Measurements from ENCODE around the gene ABHD14A.

The ABHD14A gene

GRCh38 chr3:51966486-51966885 is 8.4 kb upstream of the ABHD14A start:
- Histone ChIP-seq H3K79me2 (ENCODE audit: insufficient read depth, low read length) (no peaks in the 10 kb centered on the region), H2AFZ (ENCODE audit: low read depth, low read length) (peak overlapping the region; percentile 67), H3K4me3 (ENCODE audit: low read depth in 1 of 2, low read length in 2 of 2) (peak overlapping the region; percentile 28 to 72; a peak in 3 of 4 replicates), H3K27ac (ENCODE audit: low read length) (no peak overlapping the region; the same call in 1 of the 2 replicates), H3K9me3 (ENCODE audit: insufficient read depth, low read length, severe bottlenecking) (no peaks in the 10 kb centered on the region), H3K4me2 (ENCODE audit: insufficient read depth, low read length) (peak overlapping the region; percentile 95), H3K9ac (ENCODE audit: low read depth, low read length) (peak overlapping the region; percentile 64), H3K4me1 (ENCODE audit: insufficient read depth, low read length) (peaks cover 25% of the 10 kb centered on the region), H3K36me3 (ENCODE audit: insufficient read depth, low read length) (peaks cover 9% of the 10 kb centered on the region), H4K20me1 (ENCODE audit: insufficient read depth, low read length) (peaks cover 3% of the 10 kb centered on the region; the same call in 1 of the 2 replicates), H3K27me3 (ENCODE audit: insufficient read depth, low read length, poor library complexity) (no peaks in the 10 kb centered on the region)
- TF ChIP-seq EZH2 (IDR thresholded peaks at IDR 0.05; ENCODE audit: borderline replicate concordance, low read depth, low read length, severe bottlenecking) = no peak
- TF ChIP-seq CTCF (IDR thresholded peaks at IDR 0.05; ENCODE audit: borderline replicate concordance, extremely low read depth, low read length, poor library complexity, severe bottlenecking) = no peak
- ATAC-seq (ENCODE audit: insufficient read depth, low read depth) = no peak
- DNase-seq = no peak

DNA sequence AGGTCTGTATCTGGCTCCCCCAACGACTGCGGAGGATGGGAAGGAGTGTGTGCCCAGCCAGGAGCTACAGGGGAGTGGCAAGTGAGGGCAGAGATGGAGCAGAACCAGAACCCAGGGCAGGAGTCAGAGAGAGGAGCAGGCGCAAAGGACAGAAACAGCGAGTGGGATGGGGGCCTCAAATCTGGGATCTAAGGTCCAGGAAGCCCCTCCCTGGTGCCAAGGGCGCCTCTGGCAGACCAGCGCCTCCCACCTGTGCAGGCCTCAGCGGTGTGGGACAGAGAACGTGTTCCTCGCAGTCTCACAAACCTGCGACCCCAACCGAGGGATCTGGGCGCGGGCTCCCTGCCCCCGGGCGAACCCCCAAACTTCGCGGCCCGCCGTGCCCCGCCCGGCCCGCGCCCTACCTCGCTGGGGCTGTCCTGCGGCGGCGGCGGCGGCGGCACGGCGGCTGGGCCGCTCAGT is 7.9 kb upstream of the ABHD14A start:
- Histone ChIP-seq H3K4me3 (ENCODE audit: low read depth in 1 of 2, low read length in 2 of 2) (peak overlapping the region; percentile 28 to 72; a peak in 3 of 4 replicates), H3K27me3 (ENCODE audit: insufficient read depth, low read length, poor library complexity) (no peaks in the 10 kb centered on the region), H3K27ac (ENCODE audit: low read length) (peak overlapping the region; percentile 53; the same call in 1 of the 2 replicates), H3K4me2 (ENCODE audit: insufficient read depth, low read length) (peak overlapping the region; percentile 95), H3K4me1 (ENCODE audit: insufficient read depth, low read length) (peaks cover 25% of the 10 kb centered on the region), H2AFZ (ENCODE audit: low read depth, low read length) (peak overlapping the region; percentile 67), H3K79me2 (ENCODE audit: insufficient read depth, low read length) (no peaks in the 10 kb centered on the region), H3K9me3 (ENCODE audit: insufficient read depth, low read length, severe bottlenecking) (no peaks in the 10 kb centered on the region), H4K20me1 (ENCODE audit: insufficient read depth, low read length) (peaks cover 3% of the 10 kb centered on the region; the same call in 1 of the 2 replicates), H3K36me3 (ENCODE audit: insufficient read depth, low read length) (peaks cover 10% of the 10 kb centered on the region), H3K9ac (ENCODE audit: low read depth, low read length) (peak overlapping the region; percentile 64)
- DNase-seq (no peak), ATAC-seq (ENCODE audit: insufficient read depth, low read depth) (peak; percentile 20; the same call in 2 of the 3 replicates)
- no peak for TF ChIP-seq EZH2 (IDR thresholded peaks at IDR 0.05; ENCODE audit: borderline replicate concordance, low read depth, low read length, severe bottlenecking)
- TF ChIP-seq CTCF (IDR thresholded peaks at IDR 0.05; ENCODE audit: borderline replicate concordance, extremely low read depth, low read length, poor library complexity, severe bottlenecking) = no peak

DNA sequence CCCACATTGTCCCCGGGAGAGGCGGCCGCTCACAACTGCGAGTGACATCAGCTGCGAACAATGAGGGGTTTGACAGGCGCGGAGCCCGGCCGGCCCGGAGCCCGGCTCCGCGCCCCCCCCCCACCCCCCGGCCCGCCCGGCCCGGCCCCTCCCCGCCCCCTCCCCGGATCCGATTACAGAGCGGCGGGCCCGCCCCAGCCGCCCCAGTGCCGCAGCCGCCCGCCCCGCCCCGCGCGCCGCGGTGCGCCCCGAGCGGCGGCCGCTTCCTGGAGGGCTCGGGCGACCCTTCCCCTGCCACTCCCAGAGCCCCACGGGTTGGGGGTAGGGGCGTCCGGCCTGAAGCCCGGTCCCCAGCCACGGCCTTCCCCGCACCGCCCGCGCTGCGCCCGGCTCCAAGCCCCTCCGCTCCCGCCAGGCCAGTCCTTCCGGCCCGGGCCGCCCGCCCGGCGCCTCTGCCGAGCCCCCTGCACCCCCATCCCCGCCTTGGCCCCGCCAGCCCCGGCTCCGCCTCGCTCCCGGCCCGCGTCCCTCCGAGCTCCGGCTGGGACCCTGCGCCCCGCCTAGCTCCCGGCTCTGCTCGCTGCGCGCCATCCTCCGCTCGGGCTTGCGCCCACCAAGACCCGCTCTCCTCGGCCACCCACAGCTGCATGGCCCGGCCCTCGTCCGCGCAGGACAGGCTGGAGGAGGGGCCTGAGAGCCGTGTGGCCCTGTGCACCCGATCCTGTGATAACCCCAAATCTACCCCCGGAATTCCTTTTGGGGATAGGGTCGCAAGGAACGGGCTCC is 7.3 kb upstream of the ABHD14A start, which contains the start of gene PCBP4:
Gene PCBP4 (minus strand): TSS at position 71 of the 786 bp plus-strand sequence. CDS start 6,214 bp downstream, outside the sequence.
- H3K4me2 ChIP-seq (ENCODE audit: insufficient read depth, low read length) = peak within 1 kb of the TSS; percentile 95
- peak; percentile 72 for ATAC-seq (ENCODE audit: insufficient read depth, low read depth)
- peak within 1 kb of the TSS; percentile 60 for H3K27ac ChIP-seq (ENCODE audit: low read length)
- TF ChIP-seq EZH2 (IDR thresholded peaks at IDR 0.05; ENCODE audit: borderline replicate concordance, low read depth, low read length, severe bottlenecking) = no peak
- TF ChIP-seq CTCF (IDR thresholded peaks at IDR 0.05; ENCODE audit: borderline replicate concordance, extremely low read depth, low read length, poor library complexity, severe bottlenecking) = no peak
- no peaks in the 10 kb centered on the region for H3K9me3 ChIP-seq (ENCODE audit: insufficient read depth, low read length, severe bottlenecking)
- H3K9ac ChIP-seq (ENCODE audit: low read depth, low read length) = peak within 1 kb of the TSS; percentile 68
- H3K79me2 ChIP-seq (ENCODE audit: insufficient read depth, low read length) = peaks cover 2% of the 10 kb centered on the region; the same call in 1 of the 2 replicates
- DNase-seq = peak; percentile 63
- H3K27me3 ChIP-seq (ENCODE audit: insufficient read depth, low read length, poor library complexity) = no peaks in the 10 kb centered on the region
- peaks cover 10% of the 10 kb centered on the region for H3K36me3 ChIP-seq (ENCODE audit: insufficient read depth, low read length)
- H4K20me1 ChIP-seq (ENCODE audit: insufficient read depth, low read length) = peaks cover 3% of the 10 kb centered on the region; the same call in 1 of the 2 replicates
- H3K4me1 ChIP-seq (ENCODE audit: insufficient read depth, low read length) = peaks cover 28% of the 10 kb centered on the region
- H3K4me3 ChIP-seq (ENCODE audit: low read depth in 1 of 2, low read length in 2 of 2) = peak within 1 kb of the TSS; percentile 28 to 72; a peak in 3 of 4 replicates
- peak within 1 kb of the TSS; percentile 74 for H2AFZ ChIP-seq (ENCODE audit: low read depth, low read length)

All from DND-41 (cell line).